ENCODE data around the gene SLMAP.

DNA sequence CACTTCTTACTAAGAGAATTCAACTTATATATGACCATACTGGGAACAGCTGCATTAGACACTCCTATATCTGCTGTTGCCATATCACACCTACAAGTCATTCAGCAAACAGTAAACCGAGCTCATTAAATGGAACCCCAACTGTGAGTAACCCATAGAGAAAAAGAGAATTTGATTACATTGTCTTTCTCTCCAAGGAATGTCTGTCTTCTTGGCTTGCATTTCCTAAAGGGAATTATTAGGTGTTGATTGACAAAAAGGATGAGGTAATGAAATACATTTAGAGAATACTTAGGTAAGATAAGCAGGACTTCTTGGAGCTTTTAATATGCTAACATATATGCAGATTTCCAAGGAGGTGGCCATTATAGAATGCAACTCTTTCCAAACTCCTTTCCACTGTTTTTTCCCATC lies 76.8 kb downstream of the SLMAP start:
- TF ChIP-seq, protein P1, sequence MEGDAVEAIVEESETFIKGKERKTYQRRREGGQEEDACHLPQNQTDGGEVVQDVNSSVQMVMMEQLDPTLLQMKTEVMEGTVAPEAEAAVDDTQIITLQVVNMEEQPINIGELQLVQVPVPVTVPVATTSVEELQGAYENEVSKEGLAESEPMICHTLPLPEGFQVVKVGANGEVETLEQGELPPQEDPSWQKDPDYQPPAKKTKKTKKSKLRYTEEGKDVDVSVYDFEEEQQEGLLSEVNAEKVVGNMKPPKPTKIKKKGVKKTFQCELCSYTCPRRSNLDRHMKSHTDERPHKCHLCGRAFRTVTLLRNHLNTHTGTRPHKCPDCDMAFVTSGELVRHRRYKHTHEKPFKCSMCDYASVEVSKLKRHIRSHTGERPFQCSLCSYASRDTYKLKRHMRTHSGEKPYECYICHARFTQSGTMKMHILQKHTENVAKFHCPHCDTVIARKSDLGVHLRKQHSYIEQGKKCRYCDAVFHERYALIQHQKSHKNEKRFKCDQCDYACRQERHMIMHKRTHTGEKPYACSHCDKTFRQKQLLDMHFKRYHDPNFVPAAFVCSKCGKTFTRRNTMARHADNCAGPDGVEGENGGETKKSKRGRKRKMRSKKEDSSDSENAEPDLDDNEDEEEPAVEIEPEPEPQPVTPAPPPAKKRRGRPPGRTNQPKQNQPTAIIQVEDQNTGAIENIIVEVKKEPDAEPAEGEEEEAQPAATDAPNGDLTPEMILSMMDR (IDR thresholded peaks at IDR 0.05) = no peak
- no peak for TF ChIP-seq GABPB1 (CRISPR knock-in tag; IDR thresholded peaks at IDR 0.05)
- TF ChIP-seq CREB1 (CRISPR knock-in tag; IDR thresholded peaks at IDR 0.05) = no peak
- no peak for TF ChIP-seq ZNF263 (CRISPR knock-in tag; IDR thresholded peaks at IDR 0.05; ENCODE audit: low read depth)
- TF ChIP-seq, protein P2, sequence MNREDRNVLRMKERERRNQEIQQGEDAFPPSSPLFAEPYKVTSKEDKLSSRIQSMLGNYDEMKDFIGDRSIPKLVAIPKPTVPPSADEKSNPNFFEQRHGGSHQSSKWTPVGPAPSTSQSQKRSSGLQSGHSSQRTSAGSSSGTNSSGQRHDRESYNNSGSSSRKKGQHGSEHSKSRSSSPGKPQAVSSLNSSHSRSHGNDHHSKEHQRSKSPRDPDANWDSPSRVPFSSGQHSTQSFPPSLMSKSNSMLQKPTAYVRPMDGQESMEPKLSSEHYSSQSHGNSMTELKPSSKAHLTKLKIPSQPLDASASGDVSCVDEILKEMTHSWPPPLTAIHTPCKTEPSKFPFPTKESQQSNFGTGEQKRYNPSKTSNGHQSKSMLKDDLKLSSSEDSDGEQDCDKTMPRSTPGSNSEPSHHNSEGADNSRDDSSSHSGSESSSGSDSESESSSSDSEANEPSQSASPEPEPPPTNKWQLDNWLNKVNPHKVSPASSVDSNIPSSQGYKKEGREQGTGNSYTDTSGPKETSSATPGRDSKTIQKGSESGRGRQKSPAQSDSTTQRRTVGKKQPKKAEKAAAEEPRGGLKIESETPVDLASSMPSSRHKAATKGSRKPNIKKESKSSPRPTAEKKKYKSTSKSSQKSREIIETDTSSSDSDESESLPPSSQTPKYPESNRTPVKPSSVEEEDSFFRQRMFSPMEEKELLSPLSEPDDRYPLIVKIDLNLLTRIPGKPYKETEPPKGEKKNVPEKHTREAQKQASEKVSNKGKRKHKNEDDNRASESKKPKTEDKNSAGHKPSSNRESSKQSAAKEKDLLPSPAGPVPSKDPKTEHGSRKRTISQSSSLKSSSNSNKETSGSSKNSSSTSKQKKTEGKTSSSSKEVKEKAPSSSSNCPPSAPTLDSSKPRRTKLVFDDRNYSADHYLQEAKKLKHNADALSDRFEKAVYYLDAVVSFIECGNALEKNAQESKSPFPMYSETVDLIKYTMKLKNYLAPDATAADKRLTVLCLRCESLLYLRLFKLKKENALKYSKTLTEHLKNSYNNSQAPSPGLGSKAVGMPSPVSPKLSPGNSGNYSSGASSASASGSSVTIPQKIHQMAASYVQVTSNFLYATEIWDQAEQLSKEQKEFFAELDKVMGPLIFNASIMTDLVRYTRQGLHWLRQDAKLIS (CRISPR knock-in tag; IDR thresholded peaks at IDR 0.05; ENCODE audit: borderline replicate concordance) = no peak
- TF ChIP-seq TEAD4 (CRISPR knock-in tag; IDR thresholded peaks at IDR 0.05) = no peak
- TF ChIP-seq, protein P3, sequence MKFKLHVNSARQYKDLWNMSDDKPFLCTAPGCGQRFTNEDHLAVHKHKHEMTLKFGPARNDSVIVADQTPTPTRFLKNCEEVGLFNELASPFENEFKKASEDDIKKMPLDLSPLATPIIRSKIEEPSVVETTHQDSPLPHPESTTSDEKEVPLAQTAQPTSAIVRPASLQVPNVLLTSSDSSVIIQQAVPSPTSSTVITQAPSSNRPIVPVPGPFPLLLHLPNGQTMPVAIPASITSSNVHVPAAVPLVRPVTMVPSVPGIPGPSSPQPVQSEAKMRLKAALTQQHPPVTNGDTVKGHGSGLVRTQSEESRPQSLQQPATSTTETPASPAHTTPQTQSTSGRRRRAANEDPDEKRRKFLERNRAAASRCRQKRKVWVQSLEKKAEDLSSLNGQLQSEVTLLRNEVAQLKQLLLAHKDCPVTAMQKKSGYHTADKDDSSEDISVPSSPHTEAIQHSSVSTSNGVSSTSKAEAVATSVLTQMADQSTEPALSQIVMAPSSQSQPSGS (CRISPR knock-in tag; IDR thresholded peaks at IDR 0.05; ENCODE audit: borderline replicate concordance, low read depth) = no peak
- no peak for TF ChIP-seq GTF2I (CRISPR knock-in tag; conservative IDR thresholded peaks at IDR 0.05)
- TF ChIP-seq, protein P4, sequence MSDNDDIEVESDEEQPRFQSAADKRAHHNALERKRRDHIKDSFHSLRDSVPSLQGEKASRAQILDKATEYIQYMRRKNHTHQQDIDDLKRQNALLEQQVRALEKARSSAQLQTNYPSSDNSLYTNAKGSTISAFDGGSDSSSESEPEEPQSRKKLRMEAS (CRISPR knock-in tag; IDR thresholded peaks at IDR 0.05) = no peak
- TF ChIP-seq, protein P5, sequence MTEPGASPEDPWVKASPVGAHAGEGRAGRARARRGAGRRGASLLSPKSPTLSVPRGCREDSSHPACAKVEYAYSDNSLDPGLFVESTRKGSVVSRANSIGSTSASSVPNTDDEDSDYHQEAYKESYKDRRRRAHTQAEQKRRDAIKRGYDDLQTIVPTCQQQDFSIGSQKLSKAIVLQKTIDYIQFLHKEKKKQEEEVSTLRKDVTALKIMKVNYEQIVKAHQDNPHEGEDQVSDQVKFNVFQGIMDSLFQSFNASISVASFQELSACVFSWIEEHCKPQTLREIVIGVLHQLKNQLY (CRISPR knock-in tag; IDR thresholded peaks at IDR 0.05) = no peak
- TF ChIP-seq, protein P6, sequence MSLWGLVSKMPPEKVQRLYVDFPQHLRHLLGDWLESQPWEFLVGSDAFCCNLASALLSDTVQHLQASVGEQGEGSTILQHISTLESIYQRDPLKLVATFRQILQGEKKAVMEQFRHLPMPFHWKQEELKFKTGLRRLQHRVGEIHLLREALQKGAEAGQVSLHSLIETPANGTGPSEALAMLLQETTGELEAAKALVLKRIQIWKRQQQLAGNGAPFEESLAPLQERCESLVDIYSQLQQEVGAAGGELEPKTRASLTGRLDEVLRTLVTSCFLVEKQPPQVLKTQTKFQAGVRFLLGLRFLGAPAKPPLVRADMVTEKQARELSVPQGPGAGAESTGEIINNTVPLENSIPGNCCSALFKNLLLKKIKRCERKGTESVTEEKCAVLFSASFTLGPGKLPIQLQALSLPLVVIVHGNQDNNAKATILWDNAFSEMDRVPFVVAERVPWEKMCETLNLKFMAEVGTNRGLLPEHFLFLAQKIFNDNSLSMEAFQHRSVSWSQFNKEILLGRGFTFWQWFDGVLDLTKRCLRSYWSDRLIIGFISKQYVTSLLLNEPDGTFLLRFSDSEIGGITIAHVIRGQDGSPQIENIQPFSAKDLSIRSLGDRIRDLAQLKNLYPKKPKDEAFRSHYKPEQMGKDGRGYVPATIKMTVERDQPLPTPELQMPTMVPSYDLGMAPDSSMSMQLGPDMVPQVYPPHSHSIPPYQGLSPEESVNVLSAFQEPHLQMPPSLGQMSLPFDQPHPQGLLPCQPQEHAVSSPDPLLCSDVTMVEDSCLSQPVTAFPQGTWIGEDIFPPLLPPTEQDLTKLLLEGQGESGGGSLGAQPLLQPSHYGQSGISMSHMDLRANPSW (CRISPR knock-in tag; conservative IDR thresholded peaks at IDR 0.05; ENCODE audit: low read depth) = no peak
- no peak for TF ChIP-seq TEAD1 (CRISPR knock-in tag; IDR thresholded peaks at IDR 0.05)
- TF ChIP-seq FOXJ3 (CRISPR knock-in tag; IDR thresholded peaks at IDR 0.05; ENCODE audit: borderline replicate concordance) = no peak
- TF ChIP-seq SMAD3 (CRISPR knock-in tag; IDR thresholded peaks at IDR 0.05; ENCODE audit: borderline replicate concordance) = no peak

Data from WTC11 (cell line).